Endometrium (tissue), 2 donors: Measurements from ENCODE around the gene KRTAP1-3.
"Not testable (repeated sequence)": the region's sequence is repeated elsewhere in the genome, so short reads cannot be mapped to it uniquely, and the experiment has no call there.

ENCODE experiments used
- FAIRE-seq: peaks from 2 replicates; lab custom pipeline; 2012; peaks lifted over from hg19 to GRCh38; lab: Jason Lieb, UNC
- donor health status: control.
- donor health status: control.

Gene KRTAP1-3

DNA sequence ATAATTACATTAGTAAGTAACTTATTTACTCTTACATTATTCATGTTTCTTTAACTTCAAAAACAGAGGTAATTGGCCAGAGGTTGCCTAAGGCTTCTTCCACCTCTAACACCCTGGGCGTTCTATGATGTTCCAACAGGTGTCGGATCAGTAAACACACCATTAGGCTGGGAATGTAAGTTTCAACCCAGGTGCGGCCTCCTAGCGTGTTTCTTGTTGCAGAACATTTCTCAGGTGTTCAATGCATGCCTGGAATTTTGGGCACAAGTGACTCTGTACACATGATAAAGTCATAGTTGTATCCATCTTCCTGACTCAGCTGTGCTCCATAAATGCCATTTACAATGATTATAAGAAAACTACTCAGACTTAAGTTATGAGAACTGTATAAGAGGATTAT is 19.4 kb upstream of the KRTAP1-3 start:
- no peak for FAIRE-seq

DNA sequence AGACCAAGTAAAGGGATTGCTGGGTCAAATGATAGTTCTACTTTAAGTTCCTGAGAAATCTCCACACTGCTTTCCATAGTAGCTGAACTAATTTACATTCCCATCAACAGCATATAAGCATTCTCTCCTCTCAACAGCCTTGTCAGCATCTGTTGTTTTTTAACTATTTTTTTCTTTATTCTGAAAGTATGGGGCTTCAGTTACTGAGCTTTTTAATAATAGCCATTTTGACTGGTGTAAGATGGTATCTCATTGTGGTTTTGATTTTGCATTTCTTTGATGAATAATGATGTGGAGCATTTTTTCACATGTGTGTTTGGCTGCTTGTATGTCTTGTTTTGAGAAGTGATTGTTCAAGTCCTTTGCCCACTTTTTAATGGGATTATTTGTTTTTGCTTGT is 17.9 kb upstream of the KRTAP1-3 start:
- FAIRE-seq = no peak

DNA sequence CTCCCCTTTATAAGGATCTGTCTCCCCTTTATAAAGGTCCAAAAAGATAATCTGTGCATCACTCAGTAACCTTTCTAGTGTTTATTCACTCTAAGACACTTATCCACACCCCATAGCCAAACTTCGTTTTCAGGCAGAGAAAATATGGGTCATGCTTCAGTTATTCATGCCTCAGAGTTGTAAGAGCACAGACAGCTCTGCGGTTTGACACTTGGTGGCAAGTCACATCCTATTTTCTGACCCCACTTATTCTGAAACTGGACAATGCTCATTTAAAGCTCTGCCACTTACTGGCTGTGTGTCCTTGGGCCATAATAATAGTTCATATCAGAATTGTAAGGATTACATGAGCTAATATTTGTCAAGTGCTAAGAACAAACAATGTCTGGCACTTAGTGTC is 14.4 kb upstream of the KRTAP1-3 start:
- FAIRE-seq = no peak

DNA sequence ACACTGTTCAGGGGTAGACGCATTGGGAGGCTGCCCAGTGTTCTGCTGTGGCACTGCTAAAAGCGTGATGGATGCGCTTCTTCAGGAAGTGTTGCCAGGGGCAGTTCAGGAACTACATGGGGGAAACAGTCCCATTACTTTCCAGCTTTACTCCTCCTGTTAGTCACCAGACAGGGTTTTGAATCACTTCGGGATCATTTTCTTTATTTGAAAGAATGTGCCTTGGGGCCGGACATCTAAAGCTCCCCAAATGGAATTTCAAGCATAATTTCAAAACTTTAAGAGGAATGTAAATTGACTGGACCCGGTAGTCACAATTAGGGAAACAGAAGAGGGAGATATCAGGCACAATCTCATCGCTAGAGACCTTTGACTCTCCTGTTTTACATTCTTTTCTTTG is 13.8 kb upstream of the KRTAP1-3 start:
- no peak for FAIRE-seq

DNA sequence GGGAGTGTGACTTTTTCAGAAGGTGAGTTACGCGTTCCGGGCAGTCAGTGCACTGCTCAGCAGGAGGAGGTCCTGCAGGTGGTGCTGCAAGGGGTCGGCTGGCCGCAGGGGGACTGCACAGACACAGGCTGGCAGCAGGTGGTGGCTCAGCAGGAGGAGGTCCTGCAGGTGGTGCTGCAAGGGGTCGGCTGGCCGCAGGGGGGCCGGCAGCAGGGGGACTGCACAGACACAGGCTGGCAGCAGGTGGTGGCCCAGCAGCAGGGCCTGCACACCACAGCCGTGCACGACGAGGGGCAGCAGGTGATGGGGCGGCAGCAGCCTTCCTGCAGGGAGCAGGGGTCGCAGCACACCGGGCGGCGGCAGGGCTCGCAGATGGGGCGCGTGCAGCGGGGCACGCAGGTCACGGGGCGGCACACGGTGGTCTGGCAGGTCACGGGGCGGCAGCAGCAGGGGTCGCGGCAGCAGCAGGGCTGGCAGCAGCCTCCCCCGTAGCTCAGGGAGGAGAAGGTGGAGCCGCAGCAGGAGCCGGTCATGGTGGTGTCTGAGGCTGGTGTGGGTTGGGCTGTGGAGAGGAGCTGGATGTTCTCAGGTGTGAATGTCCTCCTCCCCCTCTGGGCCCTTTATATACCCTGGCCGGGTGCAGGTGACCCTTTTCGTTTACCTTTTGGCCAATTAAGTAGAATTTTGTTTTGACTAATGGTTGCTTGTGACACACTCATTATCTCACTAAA is 12.2 kb upstream of the KRTAP1-3 start, which contains the start of gene KRTAP2-1:
TSS of gene KRTAP2-1 (minus strand) at position 582 of the 731 bp plus-strand sequence. CDS start at position 533, 49 bp downstream.
- not testable (repeated sequence) for FAIRE-seq

DNA sequence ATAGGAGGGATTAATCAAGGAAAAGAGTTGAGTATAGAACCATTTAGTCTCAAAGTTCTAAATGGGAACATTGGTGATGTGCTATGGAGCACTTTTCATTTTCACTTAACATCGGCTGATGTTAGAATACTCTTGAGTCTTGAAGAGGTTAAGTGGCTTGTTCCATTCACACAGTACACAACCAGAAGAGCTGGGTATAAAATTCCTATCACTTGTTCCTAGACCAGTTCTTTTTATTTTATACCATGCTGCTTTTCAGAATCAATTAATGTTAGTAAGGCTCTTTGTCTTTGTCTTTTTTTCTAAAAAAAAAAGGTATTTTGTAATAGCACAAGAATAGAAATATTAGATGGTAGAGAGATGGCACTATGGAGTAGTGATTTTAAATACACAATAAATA is 8.3 kb upstream of the KRTAP1-3 start:
- no peak for FAIRE-seq

DNA sequence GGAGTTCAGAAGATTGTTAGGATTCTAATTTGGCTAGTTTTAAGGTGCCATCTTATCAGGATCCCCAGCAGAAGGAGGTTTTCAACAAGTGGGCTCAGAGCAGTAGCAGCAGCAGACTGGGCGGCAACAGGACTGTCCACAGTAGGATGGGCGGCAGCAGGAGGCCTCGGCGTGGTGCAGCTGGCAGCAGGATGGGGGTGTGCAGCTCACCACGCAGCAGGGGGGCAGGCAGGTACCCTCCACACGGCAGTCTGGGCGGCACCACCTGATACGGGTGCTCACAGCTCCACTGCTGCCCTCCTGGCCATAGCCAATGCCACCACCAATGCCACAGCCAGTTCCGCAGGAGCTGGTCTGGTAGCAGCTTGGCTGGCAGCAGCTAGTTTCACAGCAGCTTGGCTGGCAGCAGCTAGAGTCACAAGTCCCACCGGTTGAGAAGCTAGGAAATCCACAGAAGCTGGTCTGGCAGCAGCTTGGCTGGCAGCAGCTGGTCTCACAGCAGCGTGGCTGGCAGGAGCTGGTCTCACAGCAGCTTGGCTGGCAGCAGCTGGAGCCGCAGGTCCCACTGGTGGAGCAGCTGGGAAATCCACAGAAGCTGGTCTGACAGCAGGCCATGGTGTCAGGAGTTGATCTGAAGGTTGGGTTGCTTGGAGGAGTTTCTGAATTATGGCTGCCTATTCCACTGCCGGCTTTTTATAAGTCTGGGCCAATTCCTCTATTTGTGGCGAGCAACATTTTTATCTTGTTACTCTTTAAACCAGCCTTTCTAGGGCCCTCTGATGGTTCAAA is 6.3 kb upstream of the KRTAP1-3 start, which contains the start of gene KRTAP1-1:
TSS of gene KRTAP1-1 (minus strand) at position 668 of the 789 bp plus-strand sequence. CDS start at position 615, 53 bp downstream.
- not testable (repeated sequence) for FAIRE-seq

DNA sequence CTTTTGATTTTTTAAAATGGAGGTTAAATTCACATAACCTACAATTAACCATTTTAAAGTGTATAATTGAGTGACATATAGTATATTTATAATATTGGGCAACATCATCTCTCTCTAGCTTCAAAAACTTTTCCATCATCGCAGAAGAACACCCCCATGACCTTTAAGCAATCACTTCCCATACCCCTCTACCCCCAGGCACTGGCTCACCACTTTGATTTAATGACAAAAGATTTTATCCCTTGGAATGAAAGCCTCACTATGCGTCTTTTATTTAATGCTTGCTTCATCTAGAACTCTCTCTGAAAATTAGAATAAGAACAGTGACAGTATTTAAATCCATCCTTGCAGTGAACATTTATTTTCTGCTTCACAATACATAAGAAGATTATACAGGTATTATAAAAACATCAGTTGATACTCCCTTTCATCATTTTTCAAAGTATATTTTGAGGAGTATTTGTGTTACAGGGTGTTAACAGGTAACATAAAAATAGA is 3.2 kb upstream of the KRTAP1-3 start:
- no peak for FAIRE-seq

DNA sequence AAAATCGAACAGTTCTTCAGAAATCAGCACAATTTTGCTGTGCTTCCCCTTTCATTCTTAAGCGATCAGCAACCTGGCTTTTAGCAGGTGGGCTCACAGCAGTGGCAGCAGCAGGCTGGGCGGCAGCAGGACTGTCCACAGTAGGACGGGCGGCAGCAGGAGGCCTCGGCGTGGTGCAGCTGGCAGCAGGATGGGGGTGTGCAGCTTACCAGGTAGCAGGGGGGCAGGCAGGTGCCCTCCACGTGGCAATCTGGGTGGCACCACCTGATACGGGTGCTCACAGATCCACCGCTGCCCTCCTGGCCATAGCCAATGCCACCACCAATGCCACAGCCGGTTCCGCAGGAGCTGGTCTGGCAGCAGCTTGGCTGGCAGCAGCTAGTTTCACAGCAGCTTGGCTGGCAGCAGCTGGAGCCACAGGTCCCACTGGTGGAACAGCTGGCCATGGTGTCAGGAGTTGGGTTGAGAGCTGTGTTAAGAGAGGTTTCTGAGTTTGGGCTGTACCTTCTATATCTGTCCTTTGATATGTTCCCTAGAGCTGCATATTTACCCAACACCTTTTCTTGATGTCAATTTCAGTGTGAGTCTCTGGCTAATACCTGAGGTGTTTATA is 4.9 kb downstream of the KRTAP1-3 start, which contains the start of gene KRTAP1-4:
TSS of gene KRTAP1-4 (minus strand) at position 563 of the 613 bp plus-strand sequence. CDS start at position 446, 117 bp downstream.
- no peak for FAIRE-seq

DNA sequence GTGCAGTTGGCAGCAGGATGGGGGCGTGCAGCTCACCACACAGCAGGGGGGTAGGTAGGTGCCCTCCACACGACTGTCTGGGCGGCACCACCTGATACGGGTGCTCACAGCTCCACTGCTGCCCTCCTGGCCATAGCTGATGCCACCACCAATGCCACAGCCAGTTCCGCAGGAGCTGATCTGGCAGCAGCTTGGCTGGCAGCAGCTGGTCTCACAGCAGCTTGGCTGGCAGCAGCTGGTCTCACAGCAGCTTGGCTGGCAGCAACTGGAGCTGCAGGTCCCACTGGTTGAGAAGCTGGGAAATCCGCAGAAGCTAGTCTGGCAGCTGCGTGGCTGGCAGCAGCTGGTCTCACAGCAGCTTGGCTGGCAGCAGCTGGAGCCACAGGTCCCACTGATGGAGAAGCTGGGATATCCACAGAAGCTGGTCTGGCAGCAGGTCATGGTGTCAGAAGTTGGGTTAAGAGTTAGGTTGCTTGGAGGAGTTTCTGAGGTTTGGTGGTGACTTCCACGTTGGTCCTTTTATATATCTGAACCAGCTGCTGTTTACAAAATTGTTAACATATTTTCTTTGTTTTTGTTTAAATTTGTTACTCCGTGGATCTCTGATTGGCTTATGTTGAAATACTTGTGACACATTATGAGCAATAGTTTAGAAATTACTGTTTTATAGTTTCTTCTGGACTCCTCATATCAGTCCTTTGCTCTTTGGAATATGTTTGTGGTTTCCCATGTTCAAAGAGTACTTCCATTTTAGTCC is 7.8 kb downstream of the KRTAP1-3 start, which contains the start of gene KRTAP1-5:
TSS of gene KRTAP1-5 (minus strand) at position 494 of the 757 bp plus-strand sequence. CDS start at position 441, 53 bp downstream.
- FAIRE-seq = peak; percentile 84

DNA sequence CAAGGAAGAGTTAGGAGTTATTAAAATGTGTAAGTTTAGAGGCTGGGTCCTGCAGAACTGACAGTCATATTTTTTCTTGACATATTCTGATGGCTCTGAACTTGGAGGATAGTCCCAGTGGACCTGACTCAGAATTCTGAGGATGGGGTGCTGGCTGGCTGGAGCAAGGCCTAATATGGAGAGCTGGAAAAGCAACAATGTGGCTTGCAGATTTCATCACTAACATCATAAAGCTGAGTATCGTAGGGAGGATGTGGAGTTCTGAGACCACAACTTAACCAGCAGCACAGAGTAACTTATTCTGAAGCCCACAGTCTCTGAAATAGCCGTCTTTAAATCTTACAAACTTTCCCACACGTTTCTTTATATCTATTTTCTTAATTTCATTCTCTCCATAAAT is 10.0 kb downstream of the KRTAP1-3 start:
- FAIRE-seq = no peak

DNA sequence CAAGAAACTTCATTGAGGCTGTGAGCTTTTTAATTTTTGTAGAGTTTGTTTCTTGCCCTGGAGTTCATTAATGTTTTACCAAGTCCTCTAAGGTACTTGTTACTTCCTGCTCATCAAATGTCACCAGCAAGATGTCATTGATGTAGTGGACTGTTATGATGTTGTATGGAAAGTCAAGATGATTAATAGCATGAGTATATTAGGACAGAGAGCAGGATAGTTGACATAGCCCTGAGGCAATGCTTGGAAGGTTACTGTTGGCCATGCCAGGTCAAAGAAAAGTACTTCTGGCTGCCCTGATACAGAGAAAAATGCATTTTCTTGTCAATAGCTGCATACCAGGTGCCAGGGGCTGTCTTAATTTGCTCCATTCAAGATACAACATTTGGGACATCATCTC is 14.3 kb downstream of the KRTAP1-3 start:
- no peak for FAIRE-seq

DNA sequence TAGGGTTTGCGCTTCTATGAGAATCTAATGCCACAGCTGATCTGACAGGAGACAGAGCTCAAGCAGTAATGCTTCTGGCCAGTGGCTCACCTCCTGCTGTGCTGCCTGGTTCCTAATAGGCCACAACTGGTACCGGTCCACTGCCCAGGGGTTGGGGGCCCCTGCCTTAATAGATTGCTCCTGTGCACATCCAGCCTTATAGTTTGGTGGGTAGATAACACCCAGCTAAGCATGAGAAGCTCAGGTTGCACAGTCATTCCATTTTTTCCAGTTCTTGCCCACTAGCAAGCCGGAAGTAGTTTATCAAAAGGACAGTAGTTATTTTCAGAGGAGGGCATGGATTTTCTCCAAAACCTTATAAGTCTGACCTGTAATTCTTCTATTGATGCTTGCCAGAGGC is 15.3 kb downstream of the KRTAP1-3 start:
- FAIRE-seq = no peak

DNA sequence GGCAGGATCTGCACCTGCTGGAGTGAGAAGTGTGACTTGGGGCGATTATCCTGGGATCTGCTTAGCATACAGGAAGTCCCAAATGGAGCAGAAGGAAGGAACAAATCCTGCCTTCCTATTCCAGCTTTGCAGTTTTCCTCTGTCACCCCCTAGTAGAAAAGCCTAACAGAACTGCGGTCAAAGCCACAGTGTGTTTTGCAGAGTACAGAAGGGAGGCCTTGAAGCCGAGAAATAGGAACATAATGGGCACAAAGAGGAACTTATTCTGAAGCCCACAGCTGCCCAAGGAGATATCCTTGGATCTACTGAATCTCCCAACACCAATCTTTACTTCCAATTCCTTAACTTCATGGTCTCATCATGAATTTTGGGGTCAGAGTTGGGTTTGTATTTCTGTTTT is 16.1 kb downstream of the KRTAP1-3 start:
- FAIRE-seq = no peak

DNA sequence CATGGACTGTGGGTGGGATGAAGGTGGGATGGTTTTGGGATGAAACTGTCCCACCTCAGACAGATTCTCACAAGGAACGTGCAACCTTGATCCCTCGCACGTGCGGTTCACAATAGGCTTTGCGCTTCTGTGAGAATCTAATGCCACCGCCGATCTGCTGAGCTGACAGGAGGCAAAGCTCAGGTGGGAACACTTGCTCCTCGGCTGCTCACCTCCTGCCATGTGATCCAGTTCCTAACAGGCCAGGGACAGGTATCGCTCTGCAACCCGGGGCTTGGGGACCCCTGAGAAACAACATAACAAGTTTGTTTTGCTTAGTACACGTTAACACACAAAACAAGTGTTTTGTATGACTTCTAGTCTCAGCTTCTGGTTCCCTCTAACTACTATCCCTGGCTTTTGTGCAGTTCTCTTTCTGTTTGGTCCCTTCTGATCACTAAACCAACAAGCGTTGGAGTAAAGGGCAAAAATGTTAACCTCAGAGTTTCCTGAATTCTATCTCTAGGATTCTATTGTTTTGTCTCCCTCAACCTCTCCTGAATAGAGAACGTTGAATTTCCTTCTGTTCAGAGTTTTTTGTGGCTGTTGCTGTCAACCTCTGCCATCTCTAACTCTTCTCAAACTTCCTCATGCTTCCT is 18.0 kb downstream of the KRTAP1-3 start:
- FAIRE-seq = no peak

DNA sequence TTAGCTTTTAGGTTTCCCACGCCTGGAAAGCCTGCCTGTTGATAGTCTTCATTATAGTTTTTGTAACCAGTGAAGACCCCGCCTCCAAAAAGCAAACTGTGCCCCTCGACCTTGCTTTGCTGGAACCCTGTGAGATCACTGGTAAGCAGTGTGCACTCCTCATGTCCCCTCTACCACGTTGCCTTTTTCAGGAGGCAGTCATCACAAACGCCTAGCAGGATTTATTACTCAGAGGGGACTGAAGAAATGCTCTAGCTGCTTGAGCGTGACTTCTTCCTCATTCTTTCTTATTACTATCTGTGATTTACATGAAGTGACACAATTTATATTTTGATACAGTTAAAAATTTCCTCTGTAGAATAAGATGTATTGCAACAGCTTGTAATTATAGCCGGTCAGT is 19.2 kb downstream of the KRTAP1-3 start:
- no peak for FAIRE-seq

DNA sequence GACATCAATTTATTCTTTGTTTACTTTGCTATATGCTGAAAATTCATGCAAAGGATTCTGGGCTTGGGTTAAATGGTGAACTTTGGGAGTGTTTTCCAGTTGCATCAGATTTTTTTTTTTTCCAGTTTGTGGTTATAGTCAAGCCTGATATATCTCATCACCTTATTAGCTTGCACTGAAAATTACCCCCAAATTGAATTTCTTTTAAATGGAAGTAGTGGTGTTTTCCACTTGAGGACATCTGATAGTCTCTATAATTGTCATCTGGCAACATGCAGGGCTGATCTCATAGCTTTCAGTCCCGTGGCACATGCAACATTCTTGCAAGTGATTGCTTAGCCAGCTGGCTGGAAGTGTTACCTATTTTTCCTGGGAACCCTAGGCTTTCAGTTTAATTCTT is 21.1 kb downstream of the KRTAP1-3 start:
- FAIRE-seq = no peak

DNA sequence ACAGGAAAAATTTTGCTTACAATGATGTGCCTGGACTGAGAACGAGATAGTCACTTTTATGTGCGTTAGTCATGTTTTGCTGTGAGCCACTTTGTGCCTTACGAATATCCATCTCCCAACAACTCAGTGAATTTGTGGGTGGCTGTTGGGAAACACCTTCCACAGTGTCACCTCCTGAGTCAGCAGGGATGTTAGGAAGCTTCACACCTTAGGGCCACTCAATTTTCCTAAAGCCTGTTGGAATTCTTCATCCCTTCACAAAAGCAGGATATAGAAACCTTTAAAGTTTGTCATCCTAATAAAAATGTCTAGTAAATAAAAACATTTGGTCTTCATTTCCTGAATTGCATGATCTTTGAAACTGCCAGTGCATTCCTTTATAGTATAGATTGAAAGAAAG is 21.5 kb downstream of the KRTAP1-3 start:
- FAIRE-seq = no peak

DNA sequence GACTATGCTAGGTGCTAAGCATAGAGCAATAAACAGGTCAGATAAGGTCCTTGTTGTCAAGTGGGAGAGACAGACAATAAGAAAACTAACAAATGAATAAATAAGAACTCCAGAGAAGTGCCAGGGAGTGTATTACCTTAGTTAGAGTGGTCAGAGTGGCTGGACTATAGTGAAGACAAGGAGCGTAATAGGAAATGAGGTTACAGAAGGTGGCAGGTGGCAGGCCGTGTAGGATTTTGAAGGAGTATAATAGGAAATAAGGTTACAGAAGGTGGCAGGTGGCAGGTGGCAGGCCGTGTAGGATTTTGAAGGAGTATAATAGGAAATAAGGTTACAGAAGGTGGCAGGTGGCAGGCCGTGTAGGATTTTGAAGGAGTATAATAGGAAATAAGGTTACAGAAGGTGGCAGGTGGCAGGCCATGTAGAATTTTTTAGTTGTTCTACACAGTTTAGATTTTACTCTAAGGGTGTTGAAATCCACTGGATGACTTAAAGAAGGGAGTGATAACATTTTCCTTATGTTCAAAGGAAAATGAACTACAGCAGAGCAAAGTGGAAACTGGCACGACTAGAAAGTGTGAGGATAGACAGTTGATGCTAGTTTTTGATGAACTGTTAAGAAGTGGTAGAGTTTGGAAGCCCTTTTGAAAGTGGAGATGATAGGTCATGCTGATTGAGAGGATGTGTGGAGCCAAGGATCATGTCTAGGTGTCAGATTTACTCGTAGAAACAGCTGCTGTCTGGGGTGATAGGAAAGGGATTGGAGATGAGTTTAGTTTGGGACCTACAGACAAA is 22.2 kb downstream of the KRTAP1-3 start:
- no peak for FAIRE-seq

DNA sequence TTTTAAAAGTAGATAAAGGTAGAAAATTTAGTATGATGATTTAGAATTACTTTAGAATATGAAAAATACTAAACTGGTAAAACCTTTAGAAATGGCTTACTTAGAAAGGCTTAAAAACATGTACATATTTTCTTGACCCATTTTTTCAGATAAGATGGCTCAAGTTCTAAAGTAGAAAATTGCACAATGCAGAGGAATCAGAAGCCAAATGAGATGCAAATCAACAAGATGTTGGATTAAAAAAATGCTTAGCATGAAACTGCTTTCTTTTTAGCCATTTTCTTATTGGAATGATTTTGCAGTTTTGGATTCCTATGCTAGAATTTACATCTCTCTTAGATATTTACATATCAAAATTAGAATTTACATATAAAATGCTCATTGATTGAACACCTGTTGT is 24.2 kb downstream of the KRTAP1-3 start:
- FAIRE-seq = no peak
